Osteocyte (in vitro differentiated cells): ENCODE results near the gene SLC13A4. TPM values are rescaled to one million over a fixed set of nuclear protein-coding genes. Genes with fewer than 3 reads are reported as not detected.
"Not testable (repeated sequence)": the region's sequence is repeated elsewhere in the genome, so short reads cannot be mapped to it uniquely, and the experiment has no call there.

Source experiments
- DNase-seq: peaks from one replicate; pipeline ENCODE4 v3.0.0; 2021; ENCODE audit warnings: mixed read lengths; ENCODE audit not compliant: unreplicated experiment; ENCODE audit errors: extremely low spot score
- H3K27ac Mint-ChIP-seq: one replicate; pipeline ENCODE4 v1.8.0; 2021; ENCODE audit warnings: mild to moderate bottlenecking, mixed read lengths; ENCODE audit not compliant: unreplicated experiment
- H3K27me3 Mint-ChIP-seq: one replicate; pipeline ENCODE4 v1.8.0; 2021; ENCODE audit warnings: mixed read lengths; ENCODE audit not compliant: unreplicated experiment
- H3K36me3 Mint-ChIP-seq: one replicate; pipeline ENCODE4 v1.8.0; 2021; ENCODE audit warnings: mixed read lengths; ENCODE audit not compliant: unreplicated experiment
- H3K4me1 Mint-ChIP-seq: one replicate; pipeline ENCODE4 v1.8.0; 2021; ENCODE audit warnings: mixed read lengths; ENCODE audit not compliant: unreplicated experiment
- H3K4me3 Mint-ChIP-seq: one replicate; pipeline ENCODE4 v1.8.0; 2021; ENCODE audit warnings: mild to moderate bottlenecking, moderate library complexity, mixed read lengths; ENCODE audit not compliant: unreplicated experiment
- H3K9me3 Mint-ChIP-seq: one replicate; pipeline ENCODE4 v1.8.0; 2021; ENCODE audit warnings: mixed read lengths; ENCODE audit not compliant: unreplicated experiment
- CTCF ChIP-seq: fragments of 200-600 bp; sonication (generic); IDR thresholded peaks from 2 replicates; pipeline ENCODE4 v1.5.0; 2021; ENCODE audit warnings: antibody characterized with exemption, mild to moderate bottlenecking, moderate library complexity
- total RNA-seq: library from RNA; stranded (reverse); gene quantifications from 2 replicates; pipeline ENCODE4 v1.2.1, GENCODE V29; 2021

SLC13A4 gene
- total RNA-seq, 1 donor from 2014 or later: 0.81 TPM

- peaks cover 4% of the 10 kb centered on the region for H3K36me3 Mint-ChIP-seq
- peaks cover 2% of the 10 kb centered on the region for H3K4me1 Mint-ChIP-seq
- no peak overlapping the region for H3K4me3 Mint-ChIP-seq
- no peaks in the 10 kb centered on the region for H3K9me3 Mint-ChIP-seq
- no peaks in the 10 kb centered on the region for H3K27me3 Mint-ChIP-seq
- H3K27ac Mint-ChIP-seq: no peak overlapping the region
- no peak for DNase-seq
- no peak for TF ChIP-seq CTCF
Measured at GRCh38 chr7:135647755-135648154, 80.2 kb downstream of the SLC13A4 start.

- no peak for DNase-seq
- peaks cover 8% of the 10 kb centered on the region for H3K36me3 Mint-ChIP-seq
- no peak overlapping the region for H3K27ac Mint-ChIP-seq
- peaks cover 2% of the 10 kb centered on the region for H3K4me1 Mint-ChIP-seq
- no peaks in the 10 kb centered on the region for H3K27me3 Mint-ChIP-seq
- H3K4me3 Mint-ChIP-seq: no peak overlapping the region
- no peaks in the 10 kb centered on the region for H3K9me3 Mint-ChIP-seq
- TF ChIP-seq CTCF: peak; percentile 83
Measured at GRCh38 chr7:135645296-135645904, 82.6 kb downstream of the SLC13A4 start.

- Mint-ChIP-seq H3K36me3 (peaks cover 11% of the 10 kb centered on the region), H3K9me3 (no peaks in the 10 kb centered on the region), H3K4me3 (no peak overlapping the region), H3K27ac (no peak overlapping the region), H3K27me3 (no peaks in the 10 kb centered on the region), H3K4me1 (peaks cover 2% of the 10 kb centered on the region)
- DNase-seq: no peak
- TF ChIP-seq CTCF: no peak
Measured at GRCh38 chr7:135644729-135645128, 83.3 kb downstream of the SLC13A4 start.

GRCh38 chr7:135644154-135644553 is 83.8 kb downstream of the SLC13A4 start:
- H3K9me3 Mint-ChIP-seq: no peaks in the 10 kb centered on the region
- no peak for TF ChIP-seq CTCF
- H3K27ac Mint-ChIP-seq: no peak overlapping the region
- peaks cover 12% of the 10 kb centered on the region for H3K36me3 Mint-ChIP-seq
- H3K4me3 Mint-ChIP-seq: no peak overlapping the region
- H3K4me1 Mint-ChIP-seq: peaks cover 2% of the 10 kb centered on the region
- no peak for DNase-seq
- H3K27me3 Mint-ChIP-seq: no peaks in the 10 kb centered on the region

GRCh38 chr7:135639690-135640089 is 88.3 kb downstream of the SLC13A4 start:
- H3K4me3 Mint-ChIP-seq, H3K27me3 Mint-ChIP-seq, DNase-seq, H3K9me3 Mint-ChIP-seq, H3K27ac Mint-ChIP-seq, H3K4me1 Mint-ChIP-seq: not testable (repeated sequence)
- peaks cover 16% of the 10 kb centered on the region for H3K36me3 Mint-ChIP-seq
